Measurements from ENCODE around the gene CNIH2. TPM values are rescaled to one million over a fixed set of nuclear protein-coding genes. Genes with fewer than 3 reads are reported as not detected.

The CNIH2 gene
- total and polyA plus RNA-seq, 2 experiments from 2014 or later: 2.1 to 8.9 TPM

DNA sequence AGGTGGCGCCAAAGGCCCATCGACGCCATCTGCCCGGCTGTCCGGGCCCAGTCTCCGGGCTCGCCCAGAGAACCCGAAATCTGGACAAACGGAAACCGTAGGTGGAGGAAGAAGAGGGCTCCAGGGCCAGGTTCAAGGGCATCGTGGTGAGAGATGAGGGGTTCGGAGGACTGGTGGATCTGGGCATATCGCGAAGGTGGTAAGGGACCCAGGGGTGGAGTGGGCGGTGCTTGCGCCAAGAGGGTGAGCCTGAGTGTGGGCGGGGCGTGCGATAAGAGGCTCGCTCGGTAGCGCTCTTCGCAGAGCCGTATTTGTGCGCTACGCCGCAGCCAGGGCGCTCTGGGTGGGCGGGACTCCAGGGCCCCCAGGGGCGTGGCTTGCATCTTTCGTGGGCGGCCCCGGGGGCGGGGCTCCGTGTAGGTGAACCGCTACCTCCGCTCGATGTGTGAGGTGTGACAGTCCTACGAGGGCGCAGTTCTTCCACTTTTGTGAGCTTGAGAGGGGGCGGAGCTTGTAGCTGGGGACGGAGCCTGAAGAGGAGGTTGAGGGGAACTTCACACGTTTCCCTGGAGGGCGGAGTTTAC lies 34.1 kb downstream of the CNIH2 start:
- peak; percentile 95 to 97 for DNase-seq (ENCODE audit: low read depth in 1 of 2, low spot score in 1 of 2)
- peak overlapping the region; percentile 84 for H3K27ac ChIP-seq
- peak; percentile 95 for TF ChIP-seq CTCF (IDR thresholded peaks at IDR 0.05; ENCODE audit: low read depth, low read length)

GRCh38 chr11:66312549-66313320 lies 34.8 kb downstream of the CNIH2 start:
- DNase-seq (ENCODE audit: low read depth in 1 of 2, low spot score in 1 of 2): peak; percentile 99 to 100
- no peaks in the 10 kb centered on the region for H3K27me3 ChIP-seq
- peak overlapping the region; percentile 49 for H3K4me3 ChIP-seq
- H3K9me3 ChIP-seq (ENCODE audit: low read depth): no peaks in the 10 kb centered on the region
- H3K4me1 ChIP-seq (ENCODE audit: low read depth): peaks cover 24% of the 10 kb centered on the region
- no peaks in the 10 kb centered on the region for H3K36me3 ChIP-seq
- H3K27ac ChIP-seq: peak overlapping the region; percentile 87
- TF ChIP-seq CTCF (IDR thresholded peaks at IDR 0.05; ENCODE audit: low read depth, low read length): no peak

More for the DNA sequence above, 34.1 kb downstream of the CNIH2 start:
- Histone ChIP-seq H3K27me3 (no peaks in the 10 kb centered on the region), H3K9me3 (ENCODE audit: low read depth) (no peaks in the 10 kb centered on the region), H3K4me3 (peak overlapping the region; percentile 49), H3K4me1 (ENCODE audit: low read depth) (peaks cover 17% of the 10 kb centered on the region), H3K36me3 (no peaks in the 10 kb centered on the region)

GRCh38 chr11:66313321-66314185 lies 35.6 kb downstream of the CNIH2 start:
- Histone ChIP-seq H3K4me3 (peak overlapping the region; percentile 4), H3K36me3 (no peaks in the 10 kb centered on the region), H3K4me1 (ENCODE audit: low read depth) (peaks cover 28% of the 10 kb centered on the region), H3K9me3 (ENCODE audit: low read depth) (no peaks in the 10 kb centered on the region), H3K27ac (peak overlapping the region; percentile 87), H3K27me3 (no peaks in the 10 kb centered on the region)
- peak; percentile 39 for TF ChIP-seq CTCF (IDR thresholded peaks at IDR 0.05; ENCODE audit: low read depth, low read length)
- peak; percentile 54 to 74 for DNase-seq (ENCODE audit: low read depth in 1 of 2, low spot score in 1 of 2)

DNA sequence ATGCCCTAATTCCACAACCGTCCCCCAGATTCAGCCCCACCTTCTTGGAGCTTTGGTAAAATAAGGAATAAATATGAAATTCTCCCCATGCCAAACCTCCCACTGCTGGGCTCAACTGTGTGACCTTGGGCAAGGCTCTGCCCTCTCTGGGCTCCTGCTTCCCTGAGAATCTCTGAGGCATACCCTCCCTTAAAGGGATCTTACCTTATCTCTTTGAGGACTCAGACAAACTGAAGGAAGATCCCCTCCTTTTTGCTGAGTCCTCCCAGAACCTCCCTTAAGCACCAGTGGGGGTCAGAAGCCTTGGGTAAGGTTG lies 36.2 kb downstream of the CNIH2 start:
- DNase-seq (ENCODE audit: low read depth in 1 of 2, low spot score in 1 of 2): no peak
- Histone ChIP-seq H3K9me3 (ENCODE audit: low read depth) (no peaks in the 10 kb centered on the region), H3K36me3 (no peaks in the 10 kb centered on the region), H3K27me3 (no peaks in the 10 kb centered on the region), H3K27ac (peak overlapping the region; percentile 87), H3K4me3 (no peak overlapping the region), H3K4me1 (ENCODE audit: low read depth) (peaks cover 28% of the 10 kb centered on the region)
- no peak for TF ChIP-seq CTCF (IDR thresholded peaks at IDR 0.05; ENCODE audit: low read depth, low read length)

GRCh38 chr11:66314561-66315497 lies 36.9 kb downstream of the CNIH2 start:
- H3K27ac ChIP-seq: peak overlapping the region; percentile 87
- no peak overlapping the region for H3K4me3 ChIP-seq
- H3K4me1 ChIP-seq (ENCODE audit: low read depth): peaks cover 28% of the 10 kb centered on the region
- TF ChIP-seq CTCF (IDR thresholded peaks at IDR 0.05; ENCODE audit: low read depth, low read length): no peak
- H3K27me3 ChIP-seq: no peaks in the 10 kb centered on the region
- H3K36me3 ChIP-seq: no peaks in the 10 kb centered on the region
- no peak for DNase-seq (ENCODE audit: low read depth in 1 of 2, low spot score in 1 of 2)
- H3K9me3 ChIP-seq (ENCODE audit: low read depth): no peaks in the 10 kb centered on the region
